ENCODE data around the gene CADPS2. TPM values are rescaled to one million over a fixed set of nuclear protein-coding genes. Genes with fewer than 3 reads are reported as not detected.

CADPS2 gene
- total RNA-seq, 1 donor from 2014 or later, result 19.1 TPM

GRCh38 chr7:122724366-122724765 is 161.9 kb downstream of the CADPS2 start:
- H3K4me3 ChIP-seq, result no peak overlapping the region
- no peak overlapping the region for H3K4me3 Mint-ChIP-seq
- TF ChIP-seq, protein P1, sequence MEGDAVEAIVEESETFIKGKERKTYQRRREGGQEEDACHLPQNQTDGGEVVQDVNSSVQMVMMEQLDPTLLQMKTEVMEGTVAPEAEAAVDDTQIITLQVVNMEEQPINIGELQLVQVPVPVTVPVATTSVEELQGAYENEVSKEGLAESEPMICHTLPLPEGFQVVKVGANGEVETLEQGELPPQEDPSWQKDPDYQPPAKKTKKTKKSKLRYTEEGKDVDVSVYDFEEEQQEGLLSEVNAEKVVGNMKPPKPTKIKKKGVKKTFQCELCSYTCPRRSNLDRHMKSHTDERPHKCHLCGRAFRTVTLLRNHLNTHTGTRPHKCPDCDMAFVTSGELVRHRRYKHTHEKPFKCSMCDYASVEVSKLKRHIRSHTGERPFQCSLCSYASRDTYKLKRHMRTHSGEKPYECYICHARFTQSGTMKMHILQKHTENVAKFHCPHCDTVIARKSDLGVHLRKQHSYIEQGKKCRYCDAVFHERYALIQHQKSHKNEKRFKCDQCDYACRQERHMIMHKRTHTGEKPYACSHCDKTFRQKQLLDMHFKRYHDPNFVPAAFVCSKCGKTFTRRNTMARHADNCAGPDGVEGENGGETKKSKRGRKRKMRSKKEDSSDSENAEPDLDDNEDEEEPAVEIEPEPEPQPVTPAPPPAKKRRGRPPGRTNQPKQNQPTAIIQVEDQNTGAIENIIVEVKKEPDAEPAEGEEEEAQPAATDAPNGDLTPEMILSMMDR (IDR thresholded peaks at IDR 0.05), result no peak
- TF ChIP-seq EZH2phosphoT487 (IDR thresholded peaks at IDR 0.05) (no peak), EZH2 (IDR thresholded peaks at IDR 0.05) (no peak)
- no peak overlapping the region for H3K9ac ChIP-seq
- H3K27me3 ChIP-seq, result no peaks in the 10 kb centered on the region
- no peaks in the 10 kb centered on the region for H3K36me3 ChIP-seq
- H3K9me3 Mint-ChIP-seq, result peaks cover 6% of the 10 kb centered on the region
- no peaks in the 10 kb centered on the region for H3K27me3 Mint-ChIP-seq (ENCODE audit: insufficient read depth, low read depth)
- H3K79me2 ChIP-seq (ENCODE audit: low read depth), result no peaks in the 10 kb centered on the region
- no peaks in the 10 kb centered on the region for H4K20me1 ChIP-seq (ENCODE audit: low read depth)
- DNase-seq (ENCODE audit: low spot score), result no peak
- no peak overlapping the region for H3K27ac ChIP-seq
- no peaks in the 10 kb centered on the region for H3K9me3 ChIP-seq (ENCODE audit: low read depth)
- H2AFZ ChIP-seq (replicated peaks), result no peak overlapping the region
- H3K4me1 Mint-ChIP-seq, result peaks cover 7% of the 10 kb centered on the region
- H3K36me3 Mint-ChIP-seq, result no peaks in the 10 kb centered on the region
- H3F3A ChIP-seq (ENCODE audit: low read depth), result no peaks in the 10 kb centered on the region
- no peak overlapping the region for H3K27ac Mint-ChIP-seq
- H3K4me2 ChIP-seq, result no peak overlapping the region
- no peaks in the 10 kb centered on the region for H3K4me1 ChIP-seq

DNA sequence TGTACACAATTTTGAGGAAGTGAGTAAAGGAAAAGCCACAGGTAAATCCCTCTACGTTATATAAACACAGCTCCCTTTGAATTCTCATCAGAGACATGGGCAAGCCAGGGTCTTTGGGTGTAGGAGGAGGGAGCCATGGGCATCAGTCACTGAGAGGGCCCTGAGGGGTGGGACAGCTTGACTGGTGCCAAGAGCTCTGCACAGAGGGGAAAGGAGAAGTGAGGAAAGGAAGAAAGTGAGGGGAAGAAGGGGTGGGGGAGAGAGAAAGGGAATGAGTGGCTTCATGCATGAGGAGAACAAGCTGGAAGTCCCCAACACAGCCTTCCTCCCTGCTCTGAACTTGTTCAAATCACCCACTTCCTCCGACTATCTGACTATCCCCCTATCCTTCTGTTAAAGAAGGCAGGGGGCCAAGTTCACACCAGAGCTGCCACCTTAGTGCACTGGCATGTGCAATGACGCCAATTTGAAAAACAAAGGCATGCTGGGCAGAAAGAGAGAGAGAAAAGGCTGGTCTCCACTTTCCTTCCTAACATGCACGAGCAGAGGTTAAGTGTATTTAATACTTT is 167.2 kb downstream of the CADPS2 start:
- Histone ChIP-seq H3F3A (ENCODE audit: low read depth) (no peaks in the 10 kb centered on the region), H2AFZ (replicated peaks) (no peak overlapping the region), H3K9ac (no peak overlapping the region), H3K4me1 (peaks cover 11% of the 10 kb centered on the region), H3K9me3 (ENCODE audit: low read depth) (no peaks in the 10 kb centered on the region), H3K36me3 (no peaks in the 10 kb centered on the region), H3K4me3 (no peak overlapping the region), H3K79me2 (ENCODE audit: low read depth) (no peaks in the 10 kb centered on the region), H3K27ac (no peak overlapping the region), H4K20me1 (ENCODE audit: low read depth) (no peaks in the 10 kb centered on the region), H3K27me3 (no peaks in the 10 kb centered on the region), H3K4me2 (no peak overlapping the region)
- peaks cover 8% of the 10 kb centered on the region for H3K4me1 Mint-ChIP-seq
- no peaks in the 10 kb centered on the region for H3K36me3 Mint-ChIP-seq
- no peaks in the 10 kb centered on the region for H3K27me3 Mint-ChIP-seq (ENCODE audit: insufficient read depth, low read depth)
- peaks cover 6% of the 10 kb centered on the region for H3K9me3 Mint-ChIP-seq
- TF ChIP-seq EZH2phosphoT487 (IDR thresholded peaks at IDR 0.05), result no peak
- no peak for TF ChIP-seq EZH2 (IDR thresholded peaks at IDR 0.05)
- TF ChIP-seq, protein P1 (IDR thresholded peaks at IDR 0.05), result no peak
- no peak overlapping the region for H3K4me3 Mint-ChIP-seq
- no peak overlapping the region for H3K27ac Mint-ChIP-seq
- no peak for DNase-seq (ENCODE audit: low spot score)

- Histone ChIP-seq H3K4me2 (no peak overlapping the region), H3K4me3 (no peak overlapping the region), H3K9ac (no peak overlapping the region), H3K9me3 (ENCODE audit: low read depth) (no peaks in the 10 kb centered on the region), H3K79me2 (ENCODE audit: low read depth) (no peaks in the 10 kb centered on the region), H3F3A (ENCODE audit: low read depth) (no peaks in the 10 kb centered on the region), H2AFZ (replicated peaks) (no peak overlapping the region), H4K20me1 (ENCODE audit: low read depth) (no peaks in the 10 kb centered on the region), H3K4me1 (peaks cover 16% of the 10 kb centered on the region), H3K36me3 (no peaks in the 10 kb centered on the region), H3K27me3 (no peaks in the 10 kb centered on the region), H3K27ac (no peak overlapping the region)
- Mint-ChIP-seq H3K4me1 (peaks cover 11% of the 10 kb centered on the region), H3K36me3 (no peaks in the 10 kb centered on the region), H3K9me3 (peaks cover 4% of the 10 kb centered on the region), H3K27me3 (ENCODE audit: insufficient read depth, low read depth) (no peaks in the 10 kb centered on the region), H3K4me3 (no peak overlapping the region), H3K27ac (no peak overlapping the region)
- TF ChIP-seq, protein P1 (IDR thresholded peaks at IDR 0.05), result no peak
- TF ChIP-seq EZH2phosphoT487 (IDR thresholded peaks at IDR 0.05) (no peak), EZH2 (IDR thresholded peaks at IDR 0.05) (no peak)
- DNase-seq (ENCODE audit: low spot score), result no peak
Observed at GRCh38 chr7:122717356-122718089, 168.7 kb downstream of the CADPS2 start.

Measured in neural progenitor cell (in vitro differentiated cells).